HG02798 (cell line): ENCODE results near the gene COL1A2.

Experiments
- ATAC-seq: cut with Tn5 transposase; IDR thresholded peaks from one replicate; pipeline ENCODE4 v1.9.1; 2021; ENCODE audit warnings: mild to moderate bottlenecking; ENCODE audit not compliant: unreplicated experiment, poor library complexity

Gene COL1A2

GRCh38 chr7:94382132-94382531 is 12.6 kb upstream of the COL1A2 start:
- no peak for ATAC-seq

- no peak for ATAC-seq
Observed at GRCh38 chr7:94382746-94383145, 11.9 kb upstream of the COL1A2 start.

GRCh38 chr7:94384315-94384714 is 10.4 kb upstream of the COL1A2 start:
- no peak for ATAC-seq

GRCh38 chr7:94386416-94386815 is 8.3 kb upstream of the COL1A2 start:
- ATAC-seq: no peak

- ATAC-seq: no peak
Observed at GRCh38 chr7:94388540-94388939, 6.2 kb upstream of the COL1A2 start.

GRCh38 chr7:94389381-94389780 is 5.3 kb upstream of the COL1A2 start:
- no peak for ATAC-seq

- no peak for ATAC-seq
Observed at GRCh38 chr7:94391726-94392392, 2.8 kb upstream of the COL1A2 start.

- ATAC-seq: no peak
Observed at GRCh38 chr7:94392393-94392786, 2.3 kb upstream of the COL1A2 start.

GRCh38 chr7:94393246-94394108 is 1.2 kb upstream of the COL1A2 start:
- ATAC-seq: no peak

GRCh38 chr7:94394109-94394436 is 622 bp upstream of the COL1A2 start:
- ATAC-seq: no peak

GRCh38 chr7:94395141-94396036 is 694 bp downstream of the COL1A2 start:
- peak; percentile 85 for ATAC-seq

- ATAC-seq: no peak
Observed at GRCh38 chr7:94396037-94396431, 1.3 kb downstream of the COL1A2 start.

GRCh38 chr7:94396596-94396995 is 1.9 kb downstream of the COL1A2 start:
- ATAC-seq: no peak

GRCh38 chr7:94397722-94398121 is 3.0 kb downstream of the COL1A2 start:
- no peak for ATAC-seq

- ATAC-seq: no peak
Observed at GRCh38 chr7:94398841-94399240, 4.1 kb downstream of the COL1A2 start.

- no peak for ATAC-seq
Observed at GRCh38 chr7:94400022-94400421, 5.3 kb downstream of the COL1A2 start.

GRCh38 chr7:94400643-94401427 is 6.1 kb downstream of the COL1A2 start:
- no peak for ATAC-seq

- ATAC-seq: no peak
Observed at GRCh38 chr7:94401428-94401814, 6.7 kb downstream of the COL1A2 start.

- ATAC-seq: no peak
Observed at GRCh38 chr7:94403546-94403945, 8.9 kb downstream of the COL1A2 start.

GRCh38 chr7:94405506-94405905 is 10.8 kb downstream of the COL1A2 start:
- ATAC-seq: no peak
